Pancreas (tissue), 10 donors: ENCODE results near the gene ZNF620. TPM values are rescaled to one million over a fixed set of nuclear protein-coding genes. Genes with fewer than 3 reads are reported as not detected.
A peak's percentile ranks its signal among the peaks of the same experiment; 100 is the strongest.

ENCODE experiments used
- ATAC-seq, 4 donors: fragments of 200-7000 bp; cut with Tn5 transposase; one replicate each; pipeline versions ENCODE4 v1.8.0 to v1.9.1; 2020; ENCODE audit warnings: mild to moderate bottlenecking in 4 of 4, moderate library complexity in 4 of 4
- DNase-seq, 6 donors: peaks; one replicate each; pipeline ENCODE4 v3.0.0-alpha.2; 2020
- FAIRE-seq: peaks from 2 replicates; lab custom pipeline; 2012; peaks lifted over from hg19 to GRCh38; lab: Jason Lieb, UNC
- H3K27ac ChIP-seq, 4 donors: fragments of 200-600 bp; sonication (generic); 1 replicate in 3 of 4; 2 replicates in 1 of 4; pipeline versions ENCODE4 v1.5.0 to v1.8.0; 2020
- H3K27me3 ChIP-seq, 4 donors: fragments of 200-600 bp; one replicate each; pipeline ENCODE4 v1.8.0; 2021
- H3K36me3 ChIP-seq, 3 donors: fragments of 200-600 bp; sonication (generic) in 1 of 3; one replicate each; pipeline versions ENCODE4 v1.5.0 to v1.8.0; 2020 to 2021
- H3K4me1 ChIP-seq, 3 donors: fragments of 200-600 bp; one replicate each; pipeline ENCODE4 v1.8.0; 2021
- H3K4me3 ChIP-seq, 4 donors: fragments of 200-600 bp; sonication (generic) in 2 of 4; one replicate each; pipeline versions ENCODE4 v1.5.0 to v1.8.0; 2020 to 2021
- H3K9me3 ChIP-seq, 4 donors: fragments of 200-600 bp; one replicate each; pipeline ENCODE4 v1.8.0; 2021
- CTCF ChIP-seq, 4 donors: fragments of 200-600 bp; sonication (generic) in 3 of 4; IDR thresholded peaks; one replicate each; pipeline versions ENCODE4 v1.5.0 to v1.8.0; 2021; ENCODE audit warnings: antibody characterized with exemption in 4 of 4
- WGBS, 2 donors: extraction: QIAGEN DNeasy Blood & Tissue Kit; methylation state at CpG; one replicate each; pipeline ENCODE4 v1.1.7; 2013; 5-methylcytosine and 5-hydroxymethylcytosine counted together
- intact Hi-C, 3 donors: fragments of 100-400 bp; cut with DNase I; formaldehyde crosslinking; loops; one replicate each; pipeline versions ENCODE4 v1.11.1 to v1.14.2; 2022
- polyA plus RNA-seq, 2 donors: library from polyadenylated mRNA; stranded (reverse); fragments of 200-250 nt; gene quantifications; one replicate each; pipeline ENCODE4 v1.2.3, GENCODE V29; 2013
- total RNA-seq, 6 donors: library from RNA; stranded (reverse); fragmentation: NEBNext Ultra II Directional in 4 of 6; extraction: Animal tissue kit (Norgen Biotek cat#: 25700) in 4 of 6; gene quantifications; one replicate each; pipeline versions ENCODE4 v1.2.1 to v1.2.4, GENCODE V29; 2021 to 2023
- donor health status: healthy with polysubstance abuse.
- donor health status: DM: no; HTN: no; CAD: no; lungs with moderate emphysema.
- donor health status: DM: no; HTN: no; CAD: no.
- donor health status: control.
- donor health status: control.
- donor health status: Bipolar disorder and iron deficiency.
- donor health status: DM: yes; HTN: yes; CAD: no.
- donor health status: DM: no; HTN: no; CAD: no.
- donor health status: DM: no; HTN: no; CAD: no.
- donor health status: DM: yes; HTN: yes; CAD: no.

ZNF620 gene
- total and polyA plus RNA-seq, 8 donors, result 1.9 to 5.0 (median 3.1) TPM

GRCh38 chr3:40524222-40524567 lies 18.4 kb downstream of the ZNF620 start:
- peak overlapping the region; percentile 77 to 93 (median 86) for H3K4me3 ChIP-seq
- H3K4me1 ChIP-seq, result peaks cover 0 to 6% (median 5%) of the 10 kb centered on the region in 3 donors
- ATAC-seq, result no peak
- WGBS, 2 donors, result 8 to 11% methylated on average over 5 of the region's 5 CpGs
- intact Hi-C loops, result no loop called here
- no peak for TF ChIP-seq CTCF (IDR thresholded peaks at IDR 0.05)
- peaks cover 0 to 4% (median 4%) of the 10 kb centered on the region in 3 donors for H3K36me3 ChIP-seq
- H3K9me3 ChIP-seq, result no peaks in the 10 kb centered on the region
- peak overlapping the region; percentile 60 to 85 (median 81) for H3K27ac ChIP-seq
- FAIRE-seq, result no peak
- no peaks in the 10 kb centered on the region for H3K27me3 ChIP-seq
- no peak for DNase-seq

DNA sequence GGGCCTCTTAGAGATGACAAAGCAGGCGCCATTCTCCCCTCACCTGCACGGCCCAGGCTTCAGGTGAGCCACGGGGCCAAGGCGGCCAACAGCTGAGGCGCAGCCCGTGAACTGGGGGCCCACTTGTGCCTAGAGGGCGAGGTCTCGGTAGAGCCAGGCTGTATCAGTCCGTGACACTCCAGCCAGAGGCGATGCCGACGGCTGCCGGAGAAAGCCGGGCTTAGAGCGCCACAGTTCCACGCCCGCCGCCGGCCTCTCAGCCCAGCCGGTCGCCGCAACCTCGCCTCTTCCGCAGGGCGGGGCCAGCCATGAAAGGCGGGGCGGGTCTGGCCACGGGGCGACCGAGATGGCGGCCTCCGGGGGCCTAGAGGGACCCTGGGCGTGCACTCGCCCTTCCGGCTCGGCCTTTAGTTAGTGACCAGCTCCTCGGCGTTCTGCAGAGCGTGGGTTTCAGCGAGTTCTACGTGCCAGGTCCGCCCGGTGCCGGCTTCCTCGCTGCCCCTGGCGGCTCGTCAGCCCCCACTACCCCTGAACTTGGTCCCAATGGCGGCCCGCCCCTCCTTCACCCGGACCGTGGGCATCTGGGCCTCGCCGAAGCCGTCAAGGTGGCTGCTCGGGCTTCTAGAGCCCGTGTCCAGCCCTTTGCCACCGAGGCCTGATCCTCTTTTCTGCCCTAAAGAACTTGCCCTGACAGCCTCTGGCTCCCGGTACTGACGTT lies 18.9 kb downstream of the ZNF620 start, which contains the start of gene ZNF621:
Gene ZNF621, plus strand, starts transcription at position 393 of the 718 bp plus-strand sequence. CDS start 881 bp downstream, outside the sequence.
- WGBS, 2 donors, result 0 to 1% methylated on average over 59 of the region's 59 CpGs
- DNase-seq, result peak; percentile 90 to 97 (median 94)

DNA sequence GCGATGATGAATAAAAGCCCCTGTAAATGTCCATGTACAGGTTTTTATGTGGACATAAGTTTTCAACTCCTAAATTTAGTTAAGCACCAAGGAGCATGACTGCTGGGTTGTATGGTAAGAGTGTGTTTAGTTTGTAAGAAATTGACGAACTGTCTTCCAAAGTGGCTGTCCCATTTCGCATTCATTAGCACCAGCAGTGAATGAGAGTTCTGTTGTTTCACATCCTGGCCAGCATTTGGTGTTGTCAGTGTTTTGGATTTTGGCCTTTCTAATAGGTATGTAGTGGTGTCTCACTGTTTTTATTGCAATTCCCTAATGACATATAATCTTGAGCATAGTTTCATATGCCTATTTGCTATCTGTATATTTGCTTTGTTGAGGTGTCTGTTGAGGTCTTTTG lies 22.6 kb downstream of the ZNF620 start:
- no peaks in the 10 kb centered on the region for H3K9me3 ChIP-seq
- intact Hi-C loops, result no loop called here
- no peak overlapping the region for H3K27ac ChIP-seq
- TF ChIP-seq CTCF (IDR thresholded peaks at IDR 0.05), result no peak
- FAIRE-seq (no peak), DNase-seq (no peak), ATAC-seq (no peak)
- H3K36me3 ChIP-seq, result peaks cover 0 to 37% (median 10%) of the 10 kb centered on the region in 3 donors
- peaks cover 0 to 6% (median 5%) of the 10 kb centered on the region in 3 donors for H3K4me1 ChIP-seq
- H3K4me3 ChIP-seq, result no peak overlapping the region
- 96% methylated on average over 3 of the region's 3 CpGs for WGBS, 2 donors
- H3K27me3 ChIP-seq, result no peaks in the 10 kb centered on the region

More for the DNA sequence above, 18.9 kb downstream of the ZNF620 start, which contains the start of gene ZNF621:
- Histone ChIP-seq H3K27ac (peak within 1 kb of the TSS; percentile 60 to 85 (median 81)), H3K4me1 (peaks cover 0 to 6% (median 5%) of the 10 kb centered on the region in 3 donors), H3K27me3 (no peaks in the 10 kb centered on the region), H3K36me3 (peaks cover 0 to 4% (median 4%) of the 10 kb centered on the region in 3 donors), H3K4me3 (peak within 1 kb of the TSS; percentile 77 to 93 (median 86)), H3K9me3 (no peaks in the 10 kb centered on the region)
- TF ChIP-seq CTCF (IDR thresholded peaks at IDR 0.05), result no peak
- intact Hi-C loops, result no loop called here
- peak; percentile 99 to 100 (median 99) for ATAC-seq
- FAIRE-seq, result no peak

- DNase-seq (no peak), FAIRE-seq (no peak), ATAC-seq (no peak)
- intact Hi-C loops, result no loop called here
- Histone ChIP-seq H3K4me3 (no peak overlapping the region), H3K27ac (no peak overlapping the region), H3K36me3 (peaks cover 0 to 50% (median 10%) of the 10 kb centered on the region in 3 donors), H3K27me3 (no peaks in the 10 kb centered on the region), H3K9me3 (no peaks in the 10 kb centered on the region), H3K4me1 (no peaks in the 10 kb centered on the region)
- WGBS, 2 donors, result 98% methylated on average over 5 of the region's 5 CpGs
- no peak for TF ChIP-seq CTCF (IDR thresholded peaks at IDR 0.05)
These were observed 26.4 kb downstream of the ZNF620 start for GRCh38 chr3:40532252-40532651.

GRCh38 chr3:40534283-40534682 lies 28.4 kb downstream of the ZNF620 start:
- DNase-seq (no peak), FAIRE-seq (no peak), ATAC-seq (no peak)
- no peak for TF ChIP-seq CTCF (IDR thresholded peaks at IDR 0.05)
- no peaks in the 10 kb centered on the region for H3K9me3 ChIP-seq
- intact Hi-C loops, result no loop called here
- no peak overlapping the region for H3K27ac ChIP-seq
- H3K4me1 ChIP-seq, result no peaks in the 10 kb centered on the region
- no peaks in the 10 kb centered on the region for H3K27me3 ChIP-seq
- peaks cover 0 to 46% (median 5%) of the 10 kb centered on the region in 3 donors for H3K36me3 ChIP-seq
- H3K4me3 ChIP-seq, result no peak overlapping the region
